HCT116 (cell line): Measurements from ENCODE around the gene PTS. TPM values are rescaled to one million over a fixed set of nuclear protein-coding genes. Genes with fewer than 3 reads are reported as not detected.

Experiments
- ATAC-seq: fragments of 200-7000 bp; cut with Tn5 transposase; 2 replicates; pipeline ENCODE4 v1.9.1; 2020; ENCODE audit warnings: mild to moderate bottlenecking, moderate library complexity
- BruUV-seq: library from RNA; stranded (reverse); fragments of 400-500 nt; replicated peaks from 2 replicates; lab custom pipeline; 2021; lab: Mats Ljungman, UMichigan
- CTCF ChIA-PET: fragments of 300-600 bp; sonication (Branson Sonifier 250); formaldehyde crosslinking; loops from one replicate; lab custom pipeline; 2021; ENCODE audit warnings: antibody characterized with exemption; lab: Charles Lee
- POLR2A ChIA-PET: fragments of 300-600, 350-600 bp; sonication (Branson Sonifier 250); formaldehyde crosslinking; loops from one replicate; lab custom pipeline; 2021; ENCODE audit warnings: antibody characterized with exemption; lab: Charles Lee
- RAD21 ChIA-PET, 2 experiments: fragments of 300-600 bp; sonication (Branson Sonifier 250); formaldehyde crosslinking; loops; one replicate each; lab custom pipeline; 2023; ENCODE audit warnings: low total read pairs in 2 of 2; ENCODE audit not compliant: uncharacterized antibody in 2 of 2, unreplicated experiment in 2 of 2, low non-redundant PET in 1 of 2; lab: Charles Lee
- DNase-seq: peaks from one replicate; pipeline ENCODE4 v3.0.0-alpha.2; 2010; ENCODE audit warnings: low read depth, low spot score
- H2AFZ ChIP-seq: fragments of 200-600 bp; shearing (Covaris generic), sonication (generic); 2 replicates; pipeline ENCODE4 v1.6.1; 2017; ENCODE audit warnings: low read depth, mixed run types, mixed read lengths, antibody characterized with exemption, low read length; ENCODE audit not compliant: poor library complexity, severe bottlenecking
- H3K27ac ChIP-seq: 2 replicates; pipeline ENCODE4 v1.5.1; 2012; ENCODE audit warnings: low read depth, low read length
- H3K27me3 ChIP-seq: fragments of 200-600 bp; sonication (generic); 2 replicates; pipeline ENCODE4 v1.6.1; 2016; ENCODE audit warnings: mixed run types, low read length, mixed read lengths; ENCODE audit not compliant: insufficient read depth
- H3K36me3 ChIP-seq, 2 experiments: fragments of 200-500 bp in 1 of 2; fragments of 200-600 bp in 1 of 2; sonication (Bioruptor generic) in 1 of 2; sonication (generic) in 1 of 2; 2 replicates each; pipeline versions ENCODE4 v1.5.1 to v1.6.1; 2014 to 2016; ENCODE audit warnings: low read length in 2 of 2, inconsistent platforms in 1 of 2, mixed read lengths in 1 of 2, mixed run types in 1 of 2; ENCODE audit not compliant: insufficient read depth in 2 of 2, control insufficient read depth in 1 of 2
- H3K4me1 ChIP-seq, 2 experiments: fragments of 200-600 bp in 1 of 2; sonication (generic) in 1 of 2; 2 replicates each; pipeline versions ENCODE4 v1.5.1 to v1.6.1; 2012 to 2017; ENCODE audit warnings: low read length in 2 of 2, inconsistent platforms in 1 of 2, mild to moderate bottlenecking in 1 of 2, mixed read lengths in 1 of 2, mixed run types in 1 of 2, moderate library complexity in 1 of 2; ENCODE audit not compliant: insufficient read depth in 2 of 2, control insufficient read depth in 1 of 2
- H3K4me2 ChIP-seq: fragments of 200-600 bp; sonication (generic); 2 replicates; pipeline ENCODE4 v1.6.1; 2017; ENCODE audit warnings: mixed run types, low read length, mixed read lengths
- H3K4me3 ChIP-seq, 2 experiments: fragments of 200-600 bp in 1 of 2; sonication (generic) in 1 of 2; replicated peaks in 1 of 2; 2 replicates each; pipeline ENCODE4 v1.5.1; 2011 to 2016; ENCODE audit warnings: low read length in 2 of 2, control low read depth in 1 of 2, low read depth in 1 of 2, mild to moderate bottlenecking in 1 of 2, mixed read lengths in 1 of 2, mixed run types in 1 of 2
- H3K79me2 ChIP-seq: fragments of 200-600 bp; sonication (generic); 2 replicates; pipeline ENCODE4 v1.6.1; 2017; ENCODE audit warnings: mild to moderate bottlenecking, mixed run types, low read length, moderate library complexity, mixed read lengths; ENCODE audit not compliant: insufficient read depth
- H3K9ac ChIP-seq: fragments of 200-600 bp; sonication (generic); 2 replicates; pipeline ENCODE4 v1.6.1; 2016; ENCODE audit warnings: low read length, mixed read lengths
- H3K9me2 ChIP-seq: fragments of 200-600 bp; sonication (generic), shearing (Covaris generic); 2 replicates; pipeline ENCODE4 v1.6.1; 2017; ENCODE audit warnings: mixed run types, mild to moderate bottlenecking, moderate library complexity; ENCODE audit not compliant: insufficient read depth
- H3K9me3 ChIP-seq, 2 experiments: fragments of 200-500 bp in 1 of 2; fragments of 200-600 bp in 1 of 2; sonication (Bioruptor generic) in 1 of 2; sonication (generic) in 1 of 2; 2 replicates each; pipeline ENCODE4 v1.6.1; 2014 to 2017; ENCODE audit warnings: low read length in 2 of 2, mixed read lengths in 2 of 2, inconsistent platforms in 1 of 2, low read depth in 1 of 2, mild to moderate bottlenecking in 1 of 2, mixed run types in 1 of 2, moderate library complexity in 1 of 2; ENCODE audit not compliant: control insufficient read depth in 1 of 2, insufficient read depth in 1 of 2
- H4K20me1 ChIP-seq: fragments of 200-600 bp; sonication (generic), shearing (Covaris generic); 2 replicates; pipeline ENCODE4 v1.6.1; 2017; ENCODE audit warnings: mixed run types, mild to moderate bottlenecking, moderate library complexity; ENCODE audit not compliant: insufficient read depth
- CBX3 ChIP-seq: IDR thresholded peaks from 2 replicates; pipeline ENCODE4 v1.6.1; 2012; ENCODE audit warnings: low read depth
- CEBPB ChIP-seq: IDR thresholded peaks from 2 replicates; pipeline ENCODE4 v1.6.1; 2012; ENCODE audit warnings: low read depth
- CTCF ChIP-seq, 3 experiments: fragments of 200-600 bp in 1 of 3; sonication (generic) in 1 of 3; IDR thresholded peaks in 2 of 3; conservative IDR thresholded peaks in 1 of 3; 2 replicates each; pipeline ENCODE4 v1.5.1; 2012 to 2017; ENCODE audit warnings: low read depth in 2 of 3, low read length in 2 of 3, antibody characterized with exemption in 1 of 3, borderline replicate concordance in 1 of 3, control low read depth in 1 of 3, mild to moderate bottlenecking in 1 of 3, mixed read lengths in 1 of 3, mixed run types in 1 of 3, moderate library complexity in 1 of 3; ENCODE audit not compliant: insufficient read depth in 1 of 3
- EGR1 ChIP-seq: IDR thresholded peaks from 2 replicates; pipeline ENCODE4 v1.6.1; 2012; ENCODE audit warnings: low read depth
- ELF1 ChIP-seq: IDR thresholded peaks from 2 replicates; pipeline ENCODE4 v1.6.1; 2012; ENCODE audit warnings: low read depth, borderline replicate concordance
- EZH2 ChIP-seq: fragments of 200-600 bp; sonication (generic); IDR thresholded peaks from 2 replicates; pipeline ENCODE4 v1.6.1; 2017; ENCODE audit warnings: antibody characterized with exemption, mixed run types
- EZH2phosphoT487 ChIP-seq: fragments of 200-600 bp; IDR thresholded peaks from 2 replicates; pipeline ENCODE4 v1.6.1; 2018; ENCODE audit warnings: antibody characterized with exemption, borderline replicate concordance
- MAX ChIP-seq: IDR thresholded peaks from 2 replicates; pipeline ENCODE4 v1.6.1; 2012
- POLR2AphosphoS5 ChIP-seq: IDR thresholded peaks from 2 replicates; pipeline ENCODE4 v1.6.1; 2011; ENCODE audit warnings: mild to moderate bottlenecking, low read depth, low read length, moderate library complexity
- RAD21 ChIP-seq: IDR thresholded peaks from 2 replicates; pipeline ENCODE4 v1.6.1; 2012; ENCODE audit warnings: low read depth, mild to moderate bottlenecking
- SIN3A ChIP-seq: IDR thresholded peaks from 2 replicates; pipeline ENCODE4 v1.6.1; 2012; ENCODE audit warnings: low read depth
- SP1 ChIP-seq: IDR thresholded peaks from 2 replicates; pipeline ENCODE4 v1.6.1; 2012; ENCODE audit warnings: low read depth
- SRF ChIP-seq: IDR thresholded peaks from 2 replicates; pipeline ENCODE4 v1.6.1; 2012; ENCODE audit warnings: low read depth
- YY1 ChIP-seq: IDR thresholded peaks from 2 replicates; pipeline ENCODE4 v1.6.1; 2011; ENCODE audit warnings: low read length, low read depth, moderate library complexity, mild to moderate bottlenecking; ENCODE audit not compliant: insufficient replicate concordance; ENCODE audit errors: extremely low read depth
- ZBTB33 ChIP-seq: IDR thresholded peaks from 2 replicates; pipeline ENCODE4 v1.6.1; 2011; ENCODE audit warnings: mild to moderate bottlenecking, low read length, moderate library complexity; ENCODE audit not compliant: insufficient replicate concordance; ENCODE audit errors: extremely low read depth
- ZFX ChIP-seq: fragments of 450-650 bp; IDR thresholded peaks from 2 replicates; pipeline ENCODE4 v1.6.1; 2017
- ZNF274 ChIP-seq: fragments of 200-500 bp; sonication (Bioruptor generic); IDR thresholded peaks from 2 replicates; pipeline ENCODE4 v1.6.1; 2014; ENCODE audit warnings: mild to moderate bottlenecking, low read depth, low read length, inconsistent platforms
- intact Hi-C: fragments of 100-400 bp; cut with micrococcal nuclease; formaldehyde crosslinking; loops from 2 replicates; pipeline ENCODE4 v1.10.0; 2022
- total RNA-seq: library from RNA; stranded (reverse); gene quantifications from one replicate; pipeline ENCODE4 v1.2.1, GENCODE V29; 2021; ENCODE audit not compliant: unreplicated experiment
- TF ChIP-seq, protein P1 (sequence below): IDR thresholded peaks from 2 replicates; pipeline ENCODE4 v1.6.1; 2012; ENCODE audit warnings: low read depth

Gene PTS
- total RNA-seq, 1 experiment from 2014 or later, result 45.7 TPM

GRCh38 chr11:112271242-112271641 is 45.0 kb downstream of the PTS start:
- intact Hi-C loops, result no loop called here
- no peak for DNase-seq
- Histone ChIP-seq H3K27me3 (no peaks in the 10 kb centered on the region), H3K9me2 (no peaks in the 10 kb centered on the region), H3K27ac (no peak overlapping the region), H3K4me1 (peaks cover 0 to 11% of the 10 kb centered on the region in 2 experiments; a peak in 2 of 4 replicates), H4K20me1 (no peaks in the 10 kb centered on the region), H3K4me3 (peak overlapping the region; percentile 53 to 60), H2AFZ (no peak overlapping the region), H3K79me2 (no peaks in the 10 kb centered on the region), H3K4me2 (peak overlapping the region; percentile 89), H3K9ac (peak overlapping the region; percentile 53), H3K36me3 (no peaks in the 10 kb centered on the region), H3K9me3 (no peaks in the 10 kb centered on the region)
- CTCF ChIA-PET, result interaction anchor here (1.5 kb wide), 1 partner anchor 9 kb away, joined by 9 read pairs; no protein-coding TSS in a partner anchor
- no peak for ATAC-seq
- BruUV-seq, result no TSS peak
- no peak for TF ChIP-seq POLR2AphosphoS5
- no peak for TF ChIP-seq EGR1
- TF ChIP-seq CTCF (IDR thresholded peaks at IDR 0.05 in 2 of 3, conservative IDR thresholded peaks at IDR 0.05 in 1 of 3; ENCODE audit: borderline replicate concordance in 1 of 3, insufficient read depth in 1 of 3, low read depth in 2 of 3, low read length in 2 of 3), result no peak
- TF ChIP-seq EZH2, result no peak
- TF ChIP-seq RAD21, result no peak
- no peak for TF ChIP-seq SIN3A
- no peak for TF ChIP-seq YY1
- no peak for TF ChIP-seq MAX
- no peak for TF ChIP-seq CEBPB
- TF ChIP-seq, protein P1, sequence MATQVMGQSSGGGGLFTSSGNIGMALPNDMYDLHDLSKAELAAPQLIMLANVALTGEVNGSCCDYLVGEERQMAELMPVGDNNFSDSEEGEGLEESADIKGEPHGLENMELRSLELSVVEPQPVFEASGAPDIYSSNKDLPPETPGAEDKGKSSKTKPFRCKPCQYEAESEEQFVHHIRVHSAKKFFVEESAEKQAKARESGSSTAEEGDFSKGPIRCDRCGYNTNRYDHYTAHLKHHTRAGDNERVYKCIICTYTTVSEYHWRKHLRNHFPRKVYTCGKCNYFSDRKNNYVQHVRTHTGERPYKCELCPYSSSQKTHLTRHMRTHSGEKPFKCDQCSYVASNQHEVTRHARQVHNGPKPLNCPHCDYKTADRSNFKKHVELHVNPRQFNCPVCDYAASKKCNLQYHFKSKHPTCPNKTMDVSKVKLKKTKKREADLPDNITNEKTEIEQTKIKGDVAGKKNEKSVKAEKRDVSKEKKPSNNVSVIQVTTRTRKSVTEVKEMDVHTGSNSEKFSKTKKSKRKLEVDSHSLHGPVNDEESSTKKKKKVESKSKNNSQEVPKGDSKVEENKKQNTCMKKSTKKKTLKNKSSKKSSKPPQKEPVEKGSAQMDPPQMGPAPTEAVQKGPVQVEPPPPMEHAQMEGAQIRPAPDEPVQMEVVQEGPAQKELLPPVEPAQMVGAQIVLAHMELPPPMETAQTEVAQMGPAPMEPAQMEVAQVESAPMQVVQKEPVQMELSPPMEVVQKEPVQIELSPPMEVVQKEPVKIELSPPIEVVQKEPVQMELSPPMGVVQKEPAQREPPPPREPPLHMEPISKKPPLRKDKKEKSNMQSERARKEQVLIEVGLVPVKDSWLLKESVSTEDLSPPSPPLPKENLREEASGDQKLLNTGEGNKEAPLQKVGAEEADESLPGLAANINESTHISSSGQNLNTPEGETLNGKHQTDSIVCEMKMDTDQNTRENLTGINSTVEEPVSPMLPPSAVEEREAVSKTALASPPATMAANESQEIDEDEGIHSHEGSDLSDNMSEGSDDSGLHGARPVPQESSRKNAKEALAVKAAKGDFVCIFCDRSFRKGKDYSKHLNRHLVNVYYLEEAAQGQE, result no peak
- no peak for TF ChIP-seq SP1
- no peak for TF ChIP-seq ZFX
- TF ChIP-seq CBX3, result no peak
- no peak for TF ChIP-seq ZBTB33
- TF ChIP-seq ELF1, result no peak
- TF ChIP-seq ZNF274, result no peak
- no peak for TF ChIP-seq EZH2phosphoT487
- no peak for TF ChIP-seq SRF
- RAD21 ChIA-PET, result no interaction called here
- POLR2A ChIA-PET, result no interaction called here
